ENCODE data around the gene PSMD7. TPM values are rescaled to one million over a fixed set of nuclear protein-coding genes. Genes with fewer than 3 reads are reported as not detected.
"Not testable (repeated sequence)": the region's sequence is repeated elsewhere in the genome, so short reads cannot be mapped to it uniquely, and the experiment has no call there.

The PSMD7 gene
- polyA plus RNA-seq, 3 donors, result 89.8 to 102 (median 100) TPM

GRCh38 chr16:74283716-74284115 is 12.9 kb upstream of the PSMD7 start:
- no peak for DNase-seq

DNA sequence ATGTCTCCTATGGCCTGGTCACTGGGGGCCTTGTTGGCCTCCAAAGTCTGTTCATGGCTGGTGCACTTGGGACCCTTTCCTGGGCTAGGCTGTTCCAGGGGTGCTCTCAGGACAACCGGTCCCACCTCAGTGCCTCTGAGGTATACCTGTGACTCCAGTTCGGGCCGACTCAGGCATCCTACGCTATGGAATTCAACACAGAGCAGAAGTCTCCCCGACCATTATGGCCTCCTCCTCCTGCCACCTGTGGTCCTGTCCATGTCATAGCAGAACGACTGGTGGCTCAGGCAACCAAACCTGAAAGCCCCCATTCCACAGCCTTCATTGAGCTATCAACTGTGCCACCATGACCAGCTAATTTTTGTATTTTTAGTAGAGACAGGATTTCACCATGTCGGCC is 8.5 kb upstream of the PSMD7 start:
- no peak for DNase-seq

DNA sequence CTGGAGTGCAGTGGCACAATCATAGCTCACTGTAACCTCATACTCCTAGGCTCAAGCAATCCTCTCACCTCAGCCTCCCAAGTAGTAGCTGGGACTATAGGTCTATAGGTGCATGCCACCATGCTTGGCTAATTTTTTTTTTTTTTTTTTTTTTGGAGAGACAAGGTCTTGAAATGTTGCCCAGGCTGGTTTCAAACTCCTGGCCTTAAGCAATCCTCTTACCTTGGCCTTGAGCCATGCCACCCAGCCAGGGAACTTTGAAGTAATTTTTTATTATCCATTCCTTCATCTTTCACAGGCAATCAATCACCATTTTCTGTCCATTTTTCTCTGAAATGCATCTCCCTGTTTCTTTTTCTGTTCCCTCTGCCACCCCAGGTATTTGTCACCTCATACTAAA is 6.3 kb upstream of the PSMD7 start:
- DNase-seq, result no peak

DNA sequence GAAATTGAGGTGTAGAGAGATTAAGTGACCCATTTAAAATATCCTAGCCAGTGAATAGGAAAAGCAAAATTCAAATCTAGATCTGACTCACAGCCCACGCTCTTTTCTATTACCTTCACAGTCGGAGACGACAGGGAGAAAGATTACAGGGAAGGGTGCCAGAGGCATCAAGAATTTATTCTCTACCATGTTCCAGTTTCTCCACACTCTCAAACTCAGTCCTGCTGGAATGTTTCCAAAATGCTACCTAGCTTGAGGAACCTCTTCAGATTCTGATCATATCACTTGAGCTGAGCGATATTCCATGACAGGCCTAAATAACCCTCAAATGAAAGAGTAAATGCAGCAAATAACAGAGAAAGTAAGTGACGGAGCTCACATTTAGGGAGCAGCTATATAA is 5.4 kb upstream of the PSMD7 start:
- DNase-seq, result no peak

- no peak for DNase-seq
Measured at GRCh38 chr16:74291577-74292208, 4.9 kb upstream of the PSMD7 start.

DNA sequence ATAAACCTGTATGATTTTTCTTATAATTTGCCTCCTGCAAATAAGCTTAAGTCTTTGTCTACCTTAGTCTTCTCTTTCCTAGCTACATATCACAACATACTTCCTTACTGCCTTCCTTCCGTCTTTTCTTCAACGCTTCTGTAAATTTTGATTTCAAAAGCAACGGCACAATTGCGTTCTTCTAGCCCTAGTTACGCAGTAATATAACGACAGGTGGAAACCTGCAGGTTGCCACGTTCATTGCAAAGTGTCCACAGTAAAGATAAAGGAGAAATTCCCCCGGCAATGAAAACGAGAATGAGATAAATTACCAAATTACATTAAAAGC is 546 bp upstream of the PSMD7 start:
- no peak for DNase-seq

GRCh38 chr16:74297145-74297665 is 591 bp downstream of the PSMD7 start:
- DNase-seq, result no peak

GRCh38 chr16:74298104-74298503 is 1.5 kb downstream of the PSMD7 start:
- DNase-seq, result no peak

GRCh38 chr16:74302341-74302740 is 5.7 kb downstream of the PSMD7 start:
- no peak for DNase-seq

DNA sequence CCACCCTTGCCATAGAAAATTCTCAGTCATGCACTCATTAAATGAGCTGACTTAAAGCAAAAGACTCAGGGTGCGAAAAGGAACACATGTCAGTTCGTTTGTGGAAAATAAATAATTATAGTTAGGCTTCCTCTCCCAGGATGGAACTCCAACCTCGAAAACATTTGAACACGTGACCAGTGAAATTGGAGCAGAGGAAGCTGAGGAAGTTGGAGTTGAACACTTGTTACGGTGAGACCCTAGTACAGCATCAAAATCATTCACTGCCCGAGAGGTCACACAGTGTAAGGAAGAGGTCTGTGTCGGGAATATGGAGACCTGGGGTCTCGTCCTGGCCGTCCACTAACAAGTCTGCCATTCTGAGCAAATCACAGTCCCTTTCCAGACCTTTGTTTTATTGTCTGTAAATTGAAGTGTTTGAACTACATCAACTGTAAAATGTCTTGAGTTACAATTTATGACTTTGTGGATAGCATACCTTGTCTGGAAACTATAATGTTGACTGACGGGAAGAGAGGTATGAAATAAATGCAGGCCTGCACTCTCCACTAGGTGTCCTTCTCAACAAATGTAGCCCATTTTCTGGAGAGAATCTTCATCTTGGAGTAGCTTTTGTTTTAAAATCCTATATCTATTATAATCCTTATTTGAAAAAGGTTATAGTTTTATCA is 7.7 kb downstream of the PSMD7 start:
- DNase-seq, result no peak

DNA sequence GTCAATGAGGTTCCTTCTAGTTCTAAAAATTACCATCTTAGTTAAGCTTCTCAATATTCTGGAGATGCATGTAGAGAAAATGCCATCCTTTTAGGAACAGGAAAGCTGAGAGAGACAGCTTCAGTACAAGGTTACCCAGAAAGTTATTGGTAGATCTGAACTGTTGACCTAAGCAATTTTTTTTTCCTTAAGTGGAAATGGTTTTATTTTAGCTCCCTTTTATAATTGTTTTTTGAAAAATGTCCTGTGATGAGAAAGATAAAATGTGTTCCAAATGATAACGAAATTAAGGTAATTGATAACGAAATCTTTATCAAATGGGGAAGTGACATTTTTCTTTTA is 8.2 kb downstream of the PSMD7 start:
- DNase-seq, result no peak

GRCh38 chr16:74305281-74305680 is 8.7 kb downstream of the PSMD7 start:
- DNase-seq, result no peak

DNA sequence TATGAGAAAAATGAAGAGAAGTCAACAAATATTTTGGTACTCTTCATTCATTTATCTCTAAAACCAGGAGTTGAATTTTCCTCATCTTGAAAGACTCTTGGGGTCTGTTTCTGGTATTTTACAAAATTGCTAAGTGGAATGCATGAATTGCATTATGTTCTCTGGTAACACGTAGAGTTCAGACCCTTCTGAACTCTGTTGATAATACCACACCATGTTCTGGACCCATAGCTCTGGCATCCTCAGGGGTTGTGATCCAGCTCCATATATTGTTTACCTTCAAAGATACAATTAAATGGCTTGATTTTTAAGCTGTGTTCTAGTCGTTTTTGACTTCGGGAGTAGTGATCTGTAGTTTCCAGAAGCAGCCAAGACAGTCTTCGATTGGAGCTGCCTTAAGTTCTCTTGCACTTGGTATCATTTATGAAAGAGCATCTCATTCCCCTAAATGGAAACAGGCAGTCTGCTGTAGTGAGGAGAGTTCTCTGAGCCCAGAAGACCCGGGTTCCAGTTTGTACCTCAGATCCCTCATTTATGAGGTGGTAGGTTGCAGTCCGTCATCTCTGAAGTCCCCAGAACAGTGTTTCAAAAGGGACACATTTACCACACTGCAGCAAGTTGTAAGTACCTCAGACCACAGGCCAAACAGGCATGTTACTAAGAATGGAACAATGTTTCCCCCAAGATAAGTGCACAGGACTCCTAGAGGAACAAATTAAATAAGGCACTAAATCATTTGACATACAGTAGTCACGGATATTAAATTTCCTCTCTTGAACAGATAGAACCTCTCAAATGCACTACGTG is 9.6 kb downstream of the PSMD7 start:
- DNase-seq, result no peak

- DNase-seq, result no peak
Measured at GRCh38 chr16:74307383-74307782, 10.8 kb downstream of the PSMD7 start.

- peak; percentile 42 for DNase-seq
Measured at GRCh38 chr16:74309789-74310781, 13.5 kb downstream of the PSMD7 start.

DNA sequence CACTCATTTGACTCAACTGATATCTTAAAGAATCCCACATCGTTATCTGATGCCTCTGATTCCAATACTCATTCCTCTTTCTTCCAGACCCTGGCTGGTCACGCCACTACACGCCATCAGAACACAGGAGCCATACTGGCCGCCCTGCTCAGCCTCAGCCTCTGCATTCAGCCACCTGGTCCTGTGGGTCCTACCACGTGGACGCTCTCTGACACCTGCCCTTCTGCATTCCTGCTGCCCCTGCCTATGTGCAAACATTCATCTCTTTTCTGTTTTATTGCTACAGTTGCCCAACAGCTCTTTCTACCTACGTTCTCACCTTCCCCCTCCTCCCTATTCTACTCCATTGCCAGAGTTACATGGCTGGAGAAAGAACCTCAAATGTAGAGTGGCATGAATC is 18.4 kb downstream of the PSMD7 start:
- DNase-seq, result no peak

- no peak for DNase-seq
Measured at GRCh38 chr16:74320707-74321106, 24.1 kb downstream of the PSMD7 start.

- DNase-seq, result no peak
Measured at GRCh38 chr16:74321356-74321755, 24.7 kb downstream of the PSMD7 start.

DNA sequence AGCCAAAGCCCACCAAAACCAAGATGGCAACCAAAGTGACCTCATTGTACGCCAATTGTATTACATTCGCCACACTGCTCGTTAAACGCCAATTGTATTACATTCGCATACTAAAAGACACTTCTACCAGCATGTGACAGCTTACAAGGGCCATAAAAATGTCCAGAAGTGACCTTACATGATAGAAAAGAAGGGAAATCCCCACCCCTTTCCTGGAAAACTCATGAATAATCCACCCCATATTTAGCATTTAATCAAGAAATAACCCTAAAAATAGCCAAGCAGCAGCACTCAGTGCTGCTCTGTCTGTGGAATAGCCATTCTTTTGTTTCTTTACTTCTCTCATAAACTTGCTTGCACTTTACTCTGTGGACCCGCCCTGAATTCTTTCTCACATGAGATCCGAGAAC is 25.7 kb downstream of the PSMD7 start:
- no peak for DNase-seq

GRCh38 chr16:74324777-74325176 is 28.2 kb downstream of the PSMD7 start:
- DNase-seq, result not testable (repeated sequence)

DNA sequence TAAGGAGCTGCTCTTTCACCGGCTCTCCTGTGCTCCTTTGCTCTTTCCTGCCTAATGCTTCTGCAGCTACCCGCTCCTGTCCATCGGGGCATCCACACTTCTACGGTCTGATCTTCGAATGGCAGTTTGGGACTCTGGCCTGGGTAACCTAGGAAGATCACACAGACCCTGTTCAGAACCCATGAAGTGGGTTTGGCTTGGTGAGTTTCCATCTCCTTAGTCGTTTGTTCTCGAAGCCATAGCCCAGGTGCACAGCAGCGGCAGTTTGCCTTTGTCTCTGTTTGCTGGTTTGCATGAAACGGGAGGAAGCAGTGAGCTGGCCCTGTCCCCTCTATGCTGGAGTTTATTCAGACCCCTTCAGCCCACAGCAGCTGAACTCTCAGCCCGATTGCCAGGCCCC is 29.0 kb downstream of the PSMD7 start:
- no peak for DNase-seq

DNA sequence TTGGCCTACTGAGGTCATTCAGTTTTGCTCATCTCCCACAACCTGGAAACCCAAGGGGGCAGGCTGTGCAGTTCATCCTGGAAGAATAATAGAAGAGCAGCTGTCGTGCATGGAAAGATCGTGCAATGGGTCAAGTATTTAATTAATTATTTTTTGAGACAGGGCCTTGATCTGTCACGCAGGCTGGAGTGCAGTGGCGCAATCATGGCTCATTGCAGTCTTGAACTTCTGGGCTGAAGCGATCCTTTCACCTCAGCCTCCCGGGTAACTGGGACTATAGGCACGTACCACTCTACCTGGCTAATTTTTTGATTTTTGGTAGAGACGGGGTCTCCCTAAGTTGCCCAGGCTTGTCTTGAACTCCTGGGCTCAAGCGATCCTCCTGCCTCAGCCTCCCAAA is 31.7 kb downstream of the PSMD7 start:
- DNase-seq, result not testable (repeated sequence)

Measured in renal pelvis (tissue), 4 donors.